Measurements from ENCODE around the gene KIAA0408. TPM values are rescaled to one million over a fixed set of nuclear protein-coding genes. Genes with fewer than 3 reads are reported as not detected.
A peak's percentile ranks its signal among the peaks of the same experiment; 100 is the strongest.

KIAA0408 gene
- total RNA-seq, 2 experiments from 2014 or later: 11.6 to 12.2 TPM

GRCh38 chr6:127481111-127481510, 21.9 kb upstream of the KIAA0408 start:
- Mint-ChIP-seq H3K4me1 (peaks cover 31% of the 10 kb centered on the region), H3K27ac (no peak overlapping the region), H3K36me3 (ENCODE audit: low read depth) (peaks cover 75% of the 10 kb centered on the region), H3K4me3 (no peak overlapping the region), H3K27me3 (no peaks in the 10 kb centered on the region), H3K9me3 (peaks cover 15% of the 10 kb centered on the region)
- DNase-seq: no peak
- CTCF ChIA-PET: interaction anchor here (1.4 kb wide), 1 partner anchor 14 kb away, joined by 3 read pairs; no protein-coding TSS in a partner anchor
- POLR2A ChIA-PET: no interaction called here

GRCh38 chr6:127477658-127478057, 18.5 kb upstream of the KIAA0408 start:
- Mint-ChIP-seq H3K27me3 (no peaks in the 10 kb centered on the region), H3K9me3 (peaks cover 6% of the 10 kb centered on the region), H3K36me3 (ENCODE audit: low read depth) (peaks cover 70% of the 10 kb centered on the region), H3K4me1 (peaks cover 4% of the 10 kb centered on the region), H3K4me3 (no peak overlapping the region), H3K27ac (no peak overlapping the region)
- POLR2A ChIA-PET: no interaction called here
- CTCF ChIA-PET: no interaction called here
- no peak for DNase-seq

- ChIA-PET POLR2A (no interaction called here), CTCF (interaction anchor here (1.7 kb wide), 1 partner anchor 40 kb away, joined by 8 read pairs; no protein-coding TSS in a partner anchor)
- Mint-ChIP-seq H3K36me3 (ENCODE audit: low read depth) (peaks cover 63% of the 10 kb centered on the region), H3K4me3 (no peak overlapping the region), H3K9me3 (peaks cover 6% of the 10 kb centered on the region), H3K27ac (no peak overlapping the region), H3K27me3 (no peaks in the 10 kb centered on the region), H3K4me1 (no peaks in the 10 kb centered on the region)
- DNase-seq: no peak
Measured at GRCh38 chr6:127475823-127476176, 16.6 kb upstream of the KIAA0408 start.

GRCh38 chr6:127475135-127475822, 16.1 kb upstream of the KIAA0408 start:
- no peak overlapping the region for H3K27ac Mint-ChIP-seq
- no peaks in the 10 kb centered on the region for H3K4me1 Mint-ChIP-seq
- no peak for DNase-seq
- ChIA-PET CTCF (interaction anchor here (1.7 kb wide), 1 partner anchor 40 kb away, joined by 8 read pairs; no protein-coding TSS in a partner anchor), POLR2A (no interaction called here)
- H3K4me3 Mint-ChIP-seq: no peak overlapping the region
- H3K9me3 Mint-ChIP-seq: peaks cover 6% of the 10 kb centered on the region
- no peaks in the 10 kb centered on the region for H3K27me3 Mint-ChIP-seq
- peaks cover 62% of the 10 kb centered on the region for H3K36me3 Mint-ChIP-seq (ENCODE audit: low read depth)

GRCh38 chr6:127471379-127472255, 12.4 kb upstream of the KIAA0408 start:
- Mint-ChIP-seq H3K27ac (no peak overlapping the region), H3K4me3 (no peak overlapping the region), H3K9me3 (peaks cover 6% of the 10 kb centered on the region), H3K4me1 (no peaks in the 10 kb centered on the region), H3K36me3 (ENCODE audit: low read depth) (peaks cover 41% of the 10 kb centered on the region), H3K27me3 (no peaks in the 10 kb centered on the region)
- DNase-seq: no peak
- POLR2A ChIA-PET: no interaction called here
- CTCF ChIA-PET: interaction anchor here (1.1 kb wide), 1 partner anchor 68 kb away, joined by 3 read pairs; no protein-coding TSS in a partner anchor

- POLR2A ChIA-PET: interaction anchor here (1.6 to 1.8 kb wide), 2 partner anchors 15 to 46 kb away, joined by 4 read pairs; no protein-coding TSS in a partner anchor
Measured at GRCh38 chr6:127468936-127469335, 9.7 kb upstream of the KIAA0408 start.

GRCh38 chr6:127466416-127466815, 7.2 kb upstream of the KIAA0408 start:
- Mint-ChIP-seq H3K4me1 (peaks cover under 1% of the 10 kb centered on the region), H3K27me3 (no peaks in the 10 kb centered on the region), H3K36me3 (ENCODE audit: low read depth) (peaks cover 12% of the 10 kb centered on the region), H3K4me3 (no peak overlapping the region), H3K9me3 (no peaks in the 10 kb centered on the region), H3K27ac (no peak overlapping the region)
- POLR2A ChIA-PET: interaction anchor here (0.6 to 0.9 kb wide), 3 partner anchors 18 to 859 kb away, joined by 3 to 5 read pairs (median 3); no protein-coding TSS in a partner anchor
- CTCF ChIA-PET: interaction anchor here (0.6 to 2.6 kb wide), 16 partner anchors 8 to 164 kb away, joined by 3 to 42 read pairs (median 3); partner anchors contain the start of gene KIAA0408
- DNase-seq: no peak

More at GRCh38 chr6:127468936-127469335, 9.7 kb upstream of the KIAA0408 start:
- no peaks in the 10 kb centered on the region for H3K9me3 Mint-ChIP-seq
- no peak for DNase-seq
- no peaks in the 10 kb centered on the region for H3K27me3 Mint-ChIP-seq
- no peak overlapping the region for H3K4me3 Mint-ChIP-seq
- no peak overlapping the region for H3K27ac Mint-ChIP-seq
- peaks cover 20% of the 10 kb centered on the region for H3K36me3 Mint-ChIP-seq (ENCODE audit: low read depth)
- H3K4me1 Mint-ChIP-seq: no peaks in the 10 kb centered on the region
- CTCF ChIA-PET: interaction anchor here (0.7 kb wide), 1 partner anchor 178 kb away, joined by 3 read pairs; no protein-coding TSS in a partner anchor

- no peaks in the 10 kb centered on the region for H3K27me3 Mint-ChIP-seq
- ChIA-PET POLR2A (no interaction called here), CTCF (interaction anchor here (1.1 to 3.5 kb wide), 5 partner anchors 18 to 123 kb away, joined by 3 to 42 read pairs (median 31); no protein-coding TSS in a partner anchor)
Measured at GRCh38 chr6:127464881-127465459, 5.8 kb upstream of the KIAA0408 start.

GRCh38 chr6:127464161-127464880, 5.1 kb upstream of the KIAA0408 start:
- Mint-ChIP-seq H3K27ac (no peak overlapping the region), H3K4me3 (no peak overlapping the region), H3K27me3 (no peaks in the 10 kb centered on the region), H3K36me3 (ENCODE audit: low read depth) (peaks cover 3% of the 10 kb centered on the region), H3K9me3 (no peaks in the 10 kb centered on the region), H3K4me1 (peaks cover 18% of the 10 kb centered on the region)
- ChIA-PET POLR2A (interaction anchor here (0.9 to 1.0 kb wide), 2 partner anchors 55 to 121 kb away, joined by 3 to 4 read pairs; partner anchors contain the start of genes ECHDC1 and MTCL3), CTCF (interaction anchor here (0.6 to 3.6 kb wide), 8 partner anchors 12 to 198 kb away, joined by 3 to 33 read pairs (median 4); partner anchors contain the start of gene RNF146)
- DNase-seq: no peak

More at GRCh38 chr6:127464881-127465459, 5.8 kb upstream of the KIAA0408 start:
- peaks cover 15% of the 10 kb centered on the region for H3K4me1 Mint-ChIP-seq
- no peaks in the 10 kb centered on the region for H3K9me3 Mint-ChIP-seq
- H3K36me3 Mint-ChIP-seq (ENCODE audit: low read depth): peaks cover 8% of the 10 kb centered on the region
- DNase-seq: peak; percentile 70
- H3K27ac Mint-ChIP-seq: no peak overlapping the region
- no peak overlapping the region for H3K4me3 Mint-ChIP-seq

- H3K27me3 Mint-ChIP-seq: no peaks in the 10 kb centered on the region
- DNase-seq: no peak
- no peak overlapping the region for H3K4me3 Mint-ChIP-seq
- H3K27ac Mint-ChIP-seq: no peak overlapping the region
- ChIA-PET POLR2A (no interaction called here), CTCF (interaction anchor here (1.1 to 3.6 kb wide), 5 partner anchors 11 to 196 kb away, joined by 3 to 33 read pairs (median 4); partner anchors contain the start of gene RNF146)
- H3K4me1 Mint-ChIP-seq: peaks cover 23% of the 10 kb centered on the region
- no peaks in the 10 kb centered on the region for H3K9me3 Mint-ChIP-seq
- H3K36me3 Mint-ChIP-seq (ENCODE audit: low read depth): peaks cover 3% of the 10 kb centered on the region
Measured at GRCh38 chr6:127463056-127463455, 3.9 kb upstream of the KIAA0408 start.

GRCh38 chr6:127462376-127462775, 3.2 kb upstream of the KIAA0408 start:
- no peaks in the 10 kb centered on the region for H3K27me3 Mint-ChIP-seq
- ChIA-PET CTCF (interaction anchor here (1.1 to 3.6 kb wide), 3 partner anchors 54 to 160 kb away, joined by 4 to 33 read pairs (median 17); no protein-coding TSS in a partner anchor), POLR2A (no interaction called here)
- H3K4me3 Mint-ChIP-seq: no peak overlapping the region
- peaks cover 23% of the 10 kb centered on the region for H3K4me1 Mint-ChIP-seq
- H3K36me3 Mint-ChIP-seq (ENCODE audit: low read depth): peaks cover 3% of the 10 kb centered on the region
- DNase-seq: no peak
- no peaks in the 10 kb centered on the region for H3K9me3 Mint-ChIP-seq
- H3K27ac Mint-ChIP-seq: no peak overlapping the region

- Mint-ChIP-seq H3K4me3 (no peak overlapping the region), H3K4me1 (peaks cover 31% of the 10 kb centered on the region), H3K27me3 (no peaks in the 10 kb centered on the region), H3K27ac (peak overlapping the region; percentile 7), H3K36me3 (ENCODE audit: low read depth) (peaks cover 3% of the 10 kb centered on the region), H3K9me3 (no peaks in the 10 kb centered on the region)
- ChIA-PET CTCF (interaction anchor here (1.8 kb wide), 1 partner anchor 56 kb away, joined by 7 read pairs; no protein-coding TSS in a partner anchor), POLR2A (interaction anchor here (0.9 kb wide), 1 partner anchor 40 kb away, joined by 3 read pairs; no protein-coding TSS in a partner anchor)
- DNase-seq: no peak
Measured at GRCh38 chr6:127460465-127460864, 1.3 kb upstream of the KIAA0408 start.

Measured in activated CD4-positive, alpha-beta memory T cell treated with anti-CD3 and anti-CD28 coated beads, Interleukin-2, amount 10 ng/mL, durations not matched to agents 7 days and 5 days (primary cell).